Measurements from ENCODE around the gene SDR42E1. TPM values are rescaled to one million over a fixed set of nuclear protein-coding genes. Genes with fewer than 3 reads are reported as not detected.

The SDR42E1 gene
- total RNA-seq, 2 donors from 2014 or later: 2.6 to 3.4 TPM

- TF ChIP-seq CTCF (IDR thresholded peaks at IDR 0.05) (no peak), POLR2A (IDR thresholded peaks at IDR 0.05) (no peak)
- H3K4me1 ChIP-seq: peaks cover 1% of the 10 kb centered on the region
- no peak for ATAC-seq
- intact Hi-C loops (cut with DNase I): no loop called here
- no peak overlapping the region for H3K27ac ChIP-seq
- WGBS, 2 donors: 62 to 94% methylated on average over 2 of the region's 2 CpGs
- H3K9me3 ChIP-seq: no peaks in the 10 kb centered on the region
- no peak overlapping the region for H3K4me3 ChIP-seq
- DNase-seq: no peak
- H3K36me3 ChIP-seq (replicated peaks in 1 of 2; ENCODE audit: insufficient read depth in 1 of 2, low read depth in 2 of 2): no peaks in the 10 kb centered on the region
- no peaks in the 10 kb centered on the region for H3K27me3 ChIP-seq
Measured at GRCh38 chr16:82042846-82043245, 31.6 kb upstream of the SDR42E1 start.

- Histone ChIP-seq H3K27me3 (no peaks in the 10 kb centered on the region), H3K36me3 (replicated peaks in 1 of 2; ENCODE audit: insufficient read depth in 1 of 2, low read depth in 2 of 2) (no peaks in the 10 kb centered on the region), H3K9me3 (no peaks in the 10 kb centered on the region), H3K27ac (no peak overlapping the region), H3K4me3 (no peak overlapping the region), H3K4me1 (no peaks in the 10 kb centered on the region)
- WGBS, 2 donors: 78 to 84% methylated on average over 7 to 8 of the region's 8 CpGs
- intact Hi-C loops (cut with DNase I): no loop called here
- ATAC-seq: no peak
- no peak for DNase-seq
- TF ChIP-seq CTCF (IDR thresholded peaks at IDR 0.05) (no peak), POLR2A (IDR thresholded peaks at IDR 0.05) (no peak)
Measured at GRCh38 chr16:82042144-82042543, 30.9 kb upstream of the SDR42E1 start.

GRCh38 chr16:82041542-82041941 is 30.3 kb upstream of the SDR42E1 start:
- TF ChIP-seq POLR2A (IDR thresholded peaks at IDR 0.05) (no peak), CTCF (IDR thresholded peaks at IDR 0.05) (no peak)
- Histone ChIP-seq H3K27me3 (no peaks in the 10 kb centered on the region), H3K4me1 (no peaks in the 10 kb centered on the region), H3K4me3 (no peak overlapping the region), H3K27ac (no peak overlapping the region), H3K9me3 (no peaks in the 10 kb centered on the region), H3K36me3 (replicated peaks in 1 of 2; ENCODE audit: insufficient read depth in 1 of 2, low read depth in 2 of 2) (no peaks in the 10 kb centered on the region)
- no peak for ATAC-seq
- no peak for DNase-seq
- WGBS, 2 donors: 72% methylated on average over 4 of the region's 4 CpGs
- intact Hi-C loops (cut with DNase I): no loop called here

GRCh38 chr16:82040296-82040695 is 29.0 kb upstream of the SDR42E1 start:
- H3K9me3 ChIP-seq: no peaks in the 10 kb centered on the region
- TF ChIP-seq POLR2A (IDR thresholded peaks at IDR 0.05) (no peak), CTCF (IDR thresholded peaks at IDR 0.05) (no peak)
- intact Hi-C loops (cut with DNase I): no loop called here

GRCh38 chr16:82037666-82038065 is 26.4 kb upstream of the SDR42E1 start:
- H3K9me3 ChIP-seq: no peaks in the 10 kb centered on the region
- 70 to 78% methylated on average over 2 of the region's 2 CpGs for WGBS, 2 donors
- H3K4me1 ChIP-seq: peaks cover 14% of the 10 kb centered on the region
- no peak overlapping the region for H3K4me3 ChIP-seq
- no peaks in the 10 kb centered on the region for H3K27me3 ChIP-seq
- no peak for DNase-seq
- intact Hi-C loops (cut with DNase I): no loop called here
- H3K36me3 ChIP-seq (replicated peaks in 1 of 2; ENCODE audit: insufficient read depth in 1 of 2, low read depth in 2 of 2): no peaks in the 10 kb centered on the region
- H3K27ac ChIP-seq: no peak overlapping the region
- no peak for TF ChIP-seq POLR2A (IDR thresholded peaks at IDR 0.05)
- TF ChIP-seq CTCF (IDR thresholded peaks at IDR 0.05): no peak
- no peak for ATAC-seq

More at GRCh38 chr16:82040296-82040695, 29.0 kb upstream of the SDR42E1 start:
- ATAC-seq (no peak), DNase-seq (no peak)
- Histone ChIP-seq H3K27me3 (no peaks in the 10 kb centered on the region), H3K27ac (no peak overlapping the region), H3K36me3 (replicated peaks in 1 of 2; ENCODE audit: insufficient read depth in 1 of 2, low read depth in 2 of 2) (no peaks in the 10 kb centered on the region), H3K4me1 (no peaks in the 10 kb centered on the region), H3K4me3 (no peak overlapping the region)
- WGBS, 2 donors: 41% methylated on average over 3 of the region's 3 CpGs
